Mammary epithelial cell (primary cell): ENCODE data around the gene SLC48A1.

Experiments used
- EZH2 ChIP-seq: IDR thresholded peaks from 2 replicates; pipeline ENCODE4 v1.6.1; 2012; ENCODE audit warnings: low read length, inconsistent platforms, borderline replicate concordance
- TF ChIP-seq, protein P1 (sequence below), 2 donors: IDR thresholded peaks in 1 of 2; conservative IDR thresholded peaks in 1 of 2; 2 replicates each; pipeline ENCODE4 v1.5.1; 2011 to 2012; ENCODE audit warnings: inconsistent platforms in 2 of 2, low read length in 2 of 2, mild to moderate bottlenecking in 2 of 2, control low read depth in 1 of 2, low read depth in 1 of 2; ENCODE audit not compliant: insufficient read depth in 1 of 2; ENCODE audit errors: extremely low read depth in 1 of 2

DNA sequence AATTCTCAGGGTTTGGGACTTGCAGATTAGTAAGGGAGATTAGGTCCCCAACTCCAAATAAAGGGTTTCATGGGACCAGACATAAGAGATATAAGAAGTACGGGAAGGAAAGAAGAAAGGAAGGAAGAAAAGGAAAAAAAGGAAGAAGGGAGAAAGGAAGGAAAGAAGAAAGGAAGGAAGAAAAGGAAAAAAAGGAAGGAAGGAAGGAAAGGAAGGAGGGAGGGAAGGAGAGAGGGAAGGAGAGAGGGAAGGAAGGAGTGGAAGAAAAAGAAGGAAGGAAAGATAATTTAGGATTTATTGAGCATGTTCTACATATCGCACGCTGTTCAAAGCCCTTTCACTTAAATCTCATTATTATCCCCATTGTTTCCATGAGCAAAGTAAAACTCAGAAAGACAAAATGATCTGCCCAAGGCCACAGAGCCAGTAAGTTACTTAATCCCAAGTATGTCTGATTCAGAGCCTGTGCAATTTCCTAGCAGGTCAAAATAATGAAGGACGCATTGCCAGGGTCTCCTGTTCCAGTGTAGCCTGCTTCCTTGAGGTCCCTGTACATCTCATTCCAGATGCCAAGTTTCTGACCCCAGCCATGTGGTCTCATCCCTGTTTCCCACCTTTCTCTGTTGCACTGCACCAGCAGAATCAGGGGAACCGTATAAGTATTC, 50.5 kb downstream of the SLC48A1 start:
- TF ChIP-seq, protein P1, sequence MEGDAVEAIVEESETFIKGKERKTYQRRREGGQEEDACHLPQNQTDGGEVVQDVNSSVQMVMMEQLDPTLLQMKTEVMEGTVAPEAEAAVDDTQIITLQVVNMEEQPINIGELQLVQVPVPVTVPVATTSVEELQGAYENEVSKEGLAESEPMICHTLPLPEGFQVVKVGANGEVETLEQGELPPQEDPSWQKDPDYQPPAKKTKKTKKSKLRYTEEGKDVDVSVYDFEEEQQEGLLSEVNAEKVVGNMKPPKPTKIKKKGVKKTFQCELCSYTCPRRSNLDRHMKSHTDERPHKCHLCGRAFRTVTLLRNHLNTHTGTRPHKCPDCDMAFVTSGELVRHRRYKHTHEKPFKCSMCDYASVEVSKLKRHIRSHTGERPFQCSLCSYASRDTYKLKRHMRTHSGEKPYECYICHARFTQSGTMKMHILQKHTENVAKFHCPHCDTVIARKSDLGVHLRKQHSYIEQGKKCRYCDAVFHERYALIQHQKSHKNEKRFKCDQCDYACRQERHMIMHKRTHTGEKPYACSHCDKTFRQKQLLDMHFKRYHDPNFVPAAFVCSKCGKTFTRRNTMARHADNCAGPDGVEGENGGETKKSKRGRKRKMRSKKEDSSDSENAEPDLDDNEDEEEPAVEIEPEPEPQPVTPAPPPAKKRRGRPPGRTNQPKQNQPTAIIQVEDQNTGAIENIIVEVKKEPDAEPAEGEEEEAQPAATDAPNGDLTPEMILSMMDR (conservative IDR thresholded peaks at IDR 0.05 in 1 of 2, IDR thresholded peaks at IDR 0.05 in 1 of 2; ENCODE audit: extremely low read depth in 1 of 2, insufficient read depth in 1 of 2, low read depth in 1 of 2, low read length in 2 of 2) = no peak
- no peak for TF ChIP-seq EZH2
